ENCODE results near the gene INVS.
A peak's percentile ranks its signal among the peaks of the same experiment; 100 is the strongest.
"Not testable (repeated sequence)": the region's sequence is repeated elsewhere in the genome, so short reads cannot be mapped to it uniquely, and the experiment has no call there.

The INVS gene
- total RNA-seq, result 21.5 to 67.6 (median 31.8) reads per million in 9 experiments

- ATAC-seq (replicated peaks) (peak; percentile 97), DNase-seq (peak; percentile 95 to 96 (median 95))
- Mint-ChIP-seq H3K36me3 (ENCODE audit: insufficient read depth) (peaks cover 13% of the 10 kb centered on the region), H3K9me3 (no peaks in the 10 kb centered on the region), H3K4me3 (peak within 1 kb of the TSS; percentile 99 to 100), H3K27ac (peak within 1 kb of the TSS; percentile 97 to 99), H3K27me3 (no peaks in the 10 kb centered on the region), H3K4me1 (ENCODE audit: low read depth in 2 of 2) (peaks cover 24 to 34% of the 10 kb centered on the region in 2 donors)
These were observed at the start of gene INVS, which contains the start of gene ERP44 for GRCh38 chr9:100098887-100099721. Gene INVS (plus strand): TSS chr9:100099243. CDS start chr9:100104522, 5,279 bp downstream. Gene ERP44 (minus strand): TSS chr9:100099000. CDS start chr9:100098840, 160 bp downstream.

- Mint-ChIP-seq H3K9me3 (no peaks in the 10 kb centered on the region), H3K4me1 (ENCODE audit: low read depth in 2 of 2) (peaks cover 8 to 42% of the 10 kb centered on the region in 2 donors), H3K36me3 (ENCODE audit: insufficient read depth) (peaks cover 34% of the 10 kb centered on the region), H3K27me3 (no peaks in the 10 kb centered on the region), H3K4me3 (no peak overlapping the region), H3K27ac (no peak overlapping the region)
- DNase-seq, result no peak
- no peak for ATAC-seq (replicated peaks)
These were observed 49.5 kb upstream of the INVS start for GRCh38 chr9:100049551-100049950.

GRCh38 chr9:100052375-100052774, 46.7 kb upstream of the INVS start:
- DNase-seq, result no peak
- Mint-ChIP-seq H3K4me3 (no peak overlapping the region), H3K27ac (peak overlapping the region; percentile 26 to 63), H3K36me3 (ENCODE audit: insufficient read depth) (peaks cover 50% of the 10 kb centered on the region), H3K4me1 (ENCODE audit: low read depth in 2 of 2) (peaks cover 8 to 33% of the 10 kb centered on the region in 2 donors), H3K9me3 (no peaks in the 10 kb centered on the region), H3K27me3 (no peaks in the 10 kb centered on the region)
- ATAC-seq (replicated peaks), result no peak

GRCh38 chr9:100056561-100056960, 42.5 kb upstream of the INVS start:
- Mint-ChIP-seq H3K9me3 (no peaks in the 10 kb centered on the region), H3K36me3 (ENCODE audit: insufficient read depth) (peaks cover 45% of the 10 kb centered on the region), H3K4me1 (ENCODE audit: low read depth in 2 of 2) (peaks cover 8 to 15% of the 10 kb centered on the region in 2 donors), H3K27ac (peak overlapping the region; percentile 65 to 79), H3K4me3 (no peak overlapping the region), H3K27me3 (no peaks in the 10 kb centered on the region)
- DNase-seq (no peak), ATAC-seq (replicated peaks) (no peak)

GRCh38 chr9:100057624-100058023, 41.4 kb upstream of the INVS start:
- DNase-seq (no peak), ATAC-seq (replicated peaks) (no peak)
- Mint-ChIP-seq H3K36me3 (ENCODE audit: insufficient read depth) (peaks cover 34% of the 10 kb centered on the region), H3K4me1 (ENCODE audit: low read depth in 2 of 2) (peaks cover 8 to 16% of the 10 kb centered on the region in 2 donors), H3K9me3 (no peaks in the 10 kb centered on the region), H3K27ac (peak overlapping the region in 1 of 2 donors; percentile 65), H3K4me3 (no peak overlapping the region), H3K27me3 (no peaks in the 10 kb centered on the region)

- DNase-seq (no peak), ATAC-seq (replicated peaks) (no peak)
- no peaks in the 10 kb centered on the region for H3K27me3 Mint-ChIP-seq
- peaks cover 6 to 20% of the 10 kb centered on the region in 2 donors for H3K4me1 Mint-ChIP-seq (ENCODE audit: low read depth in 2 of 2)
- H3K9me3 Mint-ChIP-seq, result no peaks in the 10 kb centered on the region
- peak overlapping the region in 1 of 2 donors; percentile 77 for H3K27ac Mint-ChIP-seq
- no peak overlapping the region for H3K4me3 Mint-ChIP-seq
- H3K36me3 Mint-ChIP-seq (ENCODE audit: insufficient read depth), result peaks cover 34% of the 10 kb centered on the region
These were observed 40.1 kb upstream of the INVS start for GRCh38 chr9:100058699-100059579.

GRCh38 chr9:100062683-100063082, 36.4 kb upstream of the INVS start:
- not testable (repeated sequence) for DNase-seq; H3K4me3 Mint-ChIP-seq; H3K27ac Mint-ChIP-seq; ATAC-seq (replicated peaks); H3K9me3 Mint-ChIP-seq; H3K27me3 Mint-ChIP-seq
- Mint-ChIP-seq H3K36me3 (ENCODE audit: insufficient read depth) (peaks cover 22% of the 10 kb centered on the region), H3K4me1 (ENCODE audit: low read depth in 2 of 2) (peaks cover 12 to 26% of the 10 kb centered on the region in 2 donors)

GRCh38 chr9:100063185-100063584, 35.9 kb upstream of the INVS start:
- ATAC-seq (replicated peaks), result no peak
- no peak overlapping the region for H3K27ac Mint-ChIP-seq
- DNase-seq, result no peak

GRCh38 chr9:100064872-100065581, 34.0 kb upstream of the INVS start:
- ATAC-seq (replicated peaks), result no peak
- H3K9me3 Mint-ChIP-seq, result no peaks in the 10 kb centered on the region
- no peak overlapping the region for H3K27ac Mint-ChIP-seq
- H3K27me3 Mint-ChIP-seq, result no peaks in the 10 kb centered on the region
- peaks cover 10% of the 10 kb centered on the region for H3K36me3 Mint-ChIP-seq (ENCODE audit: insufficient read depth)
- DNase-seq, result no peak
- H3K4me3 Mint-ChIP-seq, result no peak overlapping the region
- H3K4me1 Mint-ChIP-seq (ENCODE audit: low read depth in 2 of 2), result peaks cover 10 to 28% of the 10 kb centered on the region in 2 donors

More at GRCh38 chr9:100063185-100063584, 35.9 kb upstream of the INVS start:
- Mint-ChIP-seq H3K4me3 (no peak overlapping the region), H3K36me3 (ENCODE audit: insufficient read depth) (peaks cover 21% of the 10 kb centered on the region), H3K27me3 (no peaks in the 10 kb centered on the region), H3K9me3 (no peaks in the 10 kb centered on the region), H3K4me1 (ENCODE audit: low read depth in 2 of 2) (peaks cover 12 to 25% of the 10 kb centered on the region in 2 donors)

GRCh38 chr9:100066539-100066938, 32.5 kb upstream of the INVS start:
- Mint-ChIP-seq H3K9me3 (no peaks in the 10 kb centered on the region), H3K27ac (peak overlapping the region; percentile 59 to 74), H3K27me3 (no peaks in the 10 kb centered on the region), H3K4me3 (no peak overlapping the region), H3K4me1 (ENCODE audit: low read depth in 2 of 2) (peaks cover 16 to 36% of the 10 kb centered on the region in 2 donors), H3K36me3 (ENCODE audit: insufficient read depth) (peaks cover 10% of the 10 kb centered on the region)
- ATAC-seq (replicated peaks) (no peak), DNase-seq (no peak)

GRCh38 chr9:100067990-100068389, 31.1 kb upstream of the INVS start:
- not testable (repeated sequence) for H3K36me3 Mint-ChIP-seq (ENCODE audit: insufficient read depth); H3K9me3 Mint-ChIP-seq; DNase-seq; H3K27ac Mint-ChIP-seq; H3K4me3 Mint-ChIP-seq; ATAC-seq (replicated peaks); H3K27me3 Mint-ChIP-seq
- peaks cover 20 to 43% of the 10 kb centered on the region in 2 donors for H3K4me1 Mint-ChIP-seq (ENCODE audit: low read depth in 2 of 2)

GRCh38 chr9:100069068-100069467, 30.0 kb upstream of the INVS start:
- ATAC-seq (replicated peaks); H3K36me3 Mint-ChIP-seq (ENCODE audit: insufficient read depth); H3K4me3 Mint-ChIP-seq; DNase-seq; H3K27me3 Mint-ChIP-seq; H3K9me3 Mint-ChIP-seq: not testable (repeated sequence)
- Mint-ChIP-seq H3K27ac (peak overlapping the region in 1 of 2 donors; percentile 59), H3K4me1 (ENCODE audit: low read depth in 2 of 2) (peaks cover 23 to 44% of the 10 kb centered on the region in 2 donors)

All from effector memory CD8-positive, alpha-beta T cell (primary cell).